ENCODE data around the gene PPP3CA. TPM values are rescaled to one million over a fixed set of nuclear protein-coding genes. Genes with fewer than 3 reads are reported as not detected.
"Not testable (repeated sequence)": the region's sequence is repeated elsewhere in the genome, so short reads cannot be mapped to it uniquely, and the experiment has no call there.

Gene PPP3CA
- total RNA-seq, 1 donor from 2014 or later = 41.2 TPM

DNA sequence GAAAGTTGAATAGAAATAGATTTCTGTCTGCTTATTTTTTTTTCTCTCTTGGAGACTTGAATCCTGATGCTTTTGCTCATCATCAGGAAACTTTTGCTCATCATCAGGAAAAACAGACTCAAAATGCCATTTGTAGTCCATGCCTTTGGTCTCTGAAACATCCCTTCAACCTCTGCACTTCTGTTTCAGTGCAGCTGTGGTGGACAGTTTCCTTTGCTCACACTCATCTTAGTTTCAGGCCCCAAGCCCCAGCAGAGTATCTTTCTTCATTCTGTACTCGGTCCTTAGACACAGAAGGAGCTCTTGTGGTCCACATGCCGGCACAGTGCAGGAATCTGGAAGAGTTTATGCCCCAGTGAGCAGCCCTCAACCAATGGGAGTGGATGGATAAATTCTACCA is 337.9 kb downstream of the PPP3CA start:
- no peak for DNase-seq (ENCODE audit: low spot score)

GRCh38 chr4:101008503-101008902 is 338.8 kb downstream of the PPP3CA start:
- DNase-seq (ENCODE audit: low spot score) = no peak

DNA sequence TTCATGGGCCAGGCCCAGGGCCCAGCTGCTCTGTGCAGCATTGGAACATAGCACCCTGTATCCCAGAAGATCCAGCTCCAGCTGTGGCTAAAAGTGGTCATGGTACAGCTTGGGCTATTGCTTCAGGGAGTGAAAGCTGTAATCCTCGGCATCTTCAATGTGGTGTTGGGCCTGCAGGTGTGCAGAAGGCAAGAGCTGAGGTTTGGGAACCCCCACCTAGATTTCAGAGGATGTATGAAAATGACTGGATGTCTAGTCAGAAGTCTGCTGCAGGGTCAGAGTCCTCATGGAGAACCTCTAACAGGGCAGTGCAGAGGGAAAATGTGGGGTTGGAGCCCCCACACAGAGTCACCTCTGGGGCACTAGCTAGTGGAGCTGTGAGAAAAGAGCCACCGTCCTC is 341.7 kb downstream of the PPP3CA start:
- no peak for DNase-seq (ENCODE audit: low spot score)

- no peak for DNase-seq (ENCODE audit: low spot score)
Measured at GRCh38 chr4:101000496-101000895, 346.8 kb downstream of the PPP3CA start.

DNA sequence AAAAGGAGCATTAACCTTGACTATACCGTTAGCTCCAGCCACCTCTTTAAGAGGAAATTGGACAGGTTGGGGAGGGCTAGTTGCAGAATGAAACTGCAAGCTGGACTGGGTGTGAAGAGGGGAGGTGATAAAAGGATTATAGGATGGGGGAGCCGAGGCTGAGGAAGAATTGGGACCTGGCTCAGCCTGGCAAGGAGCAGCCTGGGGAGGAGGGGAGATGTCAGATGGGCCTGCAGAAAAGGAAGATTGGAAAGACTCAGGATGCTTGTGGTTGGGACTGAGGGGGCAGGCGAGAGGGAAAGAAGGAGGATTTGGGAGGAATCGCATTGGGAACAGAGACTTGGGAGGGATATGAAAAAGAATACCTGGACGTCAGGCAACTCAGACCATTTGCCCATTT is 351.7 kb downstream of the PPP3CA start:
- DNase-seq (ENCODE audit: low spot score) = no peak

DNA sequence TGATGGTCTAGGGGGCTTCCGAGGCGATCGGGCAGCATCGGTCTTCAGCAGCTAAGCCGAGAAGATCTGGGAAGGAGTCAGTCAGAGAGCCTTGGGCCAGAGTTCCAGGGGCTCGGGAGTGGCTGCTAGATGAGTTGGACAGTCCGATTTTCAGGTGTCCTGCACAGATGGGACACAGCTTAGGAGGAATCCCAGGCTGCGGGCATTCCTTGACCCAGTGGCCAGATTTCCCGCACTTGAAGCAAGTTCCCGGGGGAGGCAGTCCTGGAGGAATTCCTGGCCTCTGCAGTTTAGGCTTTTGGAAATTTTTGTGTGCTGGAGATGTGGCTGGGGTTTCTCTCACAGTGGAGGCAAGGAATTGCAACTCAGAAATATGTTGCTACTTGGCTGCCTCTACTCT is 352.3 kb downstream of the PPP3CA start:
- not testable (repeated sequence) for DNase-seq (ENCODE audit: low spot score)

DNA sequence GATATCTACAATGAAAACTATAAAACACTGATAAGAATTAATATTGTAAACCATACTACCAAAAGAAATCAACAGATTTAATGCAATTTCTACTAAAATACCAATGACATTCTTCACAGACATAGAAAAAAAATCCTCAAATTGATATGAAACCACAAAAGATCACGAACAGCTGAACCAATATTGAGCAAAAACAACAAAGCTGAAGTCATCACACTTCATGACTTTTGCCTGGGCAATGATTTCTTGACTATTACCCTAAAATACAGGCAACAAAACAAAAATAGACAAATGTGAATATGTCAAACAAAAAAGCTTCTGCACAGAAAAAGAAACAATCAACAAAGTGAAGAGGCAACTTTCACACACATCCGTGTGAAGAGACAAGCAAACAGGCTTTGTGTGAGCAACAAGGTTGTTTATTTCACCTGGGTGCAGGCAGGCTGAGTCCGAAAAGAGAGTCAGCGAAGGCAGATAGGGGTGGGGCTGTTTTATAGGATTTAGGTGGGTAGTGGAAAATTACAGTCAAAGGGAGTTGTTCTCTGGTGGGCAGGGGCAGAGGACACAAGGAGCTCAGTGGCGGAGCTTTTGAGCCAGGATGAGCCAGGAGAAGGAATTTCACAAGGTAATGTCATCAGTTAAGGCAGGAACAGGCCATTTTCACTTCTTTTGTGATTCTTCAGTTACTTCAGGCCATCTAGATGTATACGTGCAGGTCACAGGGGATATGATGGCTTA is 355.8 kb downstream of the PPP3CA start:
- not testable (repeated sequence) for DNase-seq (ENCODE audit: low spot score)

GRCh38 chr4:100989401-100989800 is 357.9 kb downstream of the PPP3CA start:
- DNase-seq (ENCODE audit: low spot score) = no peak

DNA sequence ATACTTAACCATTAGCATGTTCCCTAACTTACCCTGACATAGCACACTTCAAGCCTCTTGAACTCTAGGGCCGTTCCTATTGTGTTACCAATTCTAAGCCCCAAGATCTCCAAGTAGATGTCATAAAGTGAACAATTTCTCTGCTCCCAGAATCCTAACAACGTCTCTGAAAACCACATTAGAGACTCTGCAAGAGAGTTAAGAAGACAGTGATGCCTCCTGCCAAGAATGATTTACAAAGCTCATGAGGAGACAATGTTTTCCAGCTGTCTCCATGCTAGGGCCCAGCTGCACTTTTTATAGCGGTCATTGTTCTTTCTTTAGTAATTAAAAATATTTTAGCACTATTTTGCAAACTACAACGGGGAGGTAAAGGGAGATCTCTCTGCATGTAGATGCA is 358.4 kb downstream of the PPP3CA start:
- no peak for DNase-seq (ENCODE audit: low spot score)

GRCh38 chr4:100986360-100986868 is 360.9 kb downstream of the PPP3CA start:
- DNase-seq (ENCODE audit: low spot score) = no peak

DNA sequence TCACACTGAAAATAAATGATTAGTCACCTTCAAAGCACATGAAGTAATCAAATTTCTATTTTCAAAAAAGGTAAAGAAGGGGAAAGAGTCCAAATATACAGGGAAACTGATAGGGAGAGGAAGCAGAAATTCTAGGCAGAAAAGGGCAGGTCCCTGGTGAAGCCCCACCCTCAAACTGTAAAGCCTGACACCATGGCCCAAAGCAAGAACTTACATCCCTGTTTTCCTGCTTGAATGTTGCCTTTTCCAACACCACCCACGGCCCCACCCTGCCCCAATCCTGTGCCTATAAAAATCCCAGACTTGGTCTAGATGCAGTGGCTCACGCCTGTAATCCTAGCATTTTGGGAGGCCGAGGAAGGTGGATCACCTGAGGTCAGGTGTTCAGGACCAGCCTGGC is 361.8 kb downstream of the PPP3CA start:
- no peak for DNase-seq (ENCODE audit: low spot score)

DNA sequence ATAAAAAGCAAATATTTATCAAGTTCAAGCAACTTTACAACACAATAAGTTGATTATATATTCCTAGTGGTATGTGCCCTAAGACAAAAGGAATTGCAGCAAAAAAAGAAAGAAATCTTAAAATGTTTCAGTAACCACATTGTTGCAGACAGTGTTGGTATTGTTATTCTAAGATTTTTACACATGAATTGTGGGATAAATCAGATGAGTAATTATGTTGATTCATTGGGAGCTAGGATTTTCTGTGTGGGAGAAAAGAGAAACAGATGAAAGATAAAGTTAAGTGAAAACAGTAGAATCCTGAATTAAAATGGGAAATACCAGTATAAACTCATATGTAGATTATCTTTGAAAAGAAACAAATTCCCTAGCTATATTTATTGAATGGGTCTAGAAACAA is 362.4 kb downstream of the PPP3CA start:
- DNase-seq (ENCODE audit: low spot score) = no peak

DNA sequence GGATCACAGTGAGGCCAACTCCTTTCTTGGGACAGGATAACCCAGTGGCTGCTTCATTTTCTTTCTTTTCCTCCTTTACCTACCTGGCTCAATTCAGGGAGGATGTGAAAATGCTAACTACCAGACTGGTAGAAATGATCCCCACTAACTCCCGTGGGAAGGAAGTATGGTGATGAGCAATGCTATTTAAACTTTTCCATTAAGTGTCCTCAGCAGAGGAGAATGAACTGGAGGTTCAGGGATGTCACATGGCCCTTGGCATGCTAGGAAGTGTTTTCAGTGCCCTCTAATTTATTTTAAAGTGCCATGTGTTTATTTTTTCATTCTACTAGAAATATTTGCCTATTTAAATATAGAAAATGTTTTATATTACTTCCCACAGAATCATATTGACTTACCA is 363.9 kb downstream of the PPP3CA start:
- no peak for DNase-seq (ENCODE audit: low spot score)

- no peak for DNase-seq (ENCODE audit: low spot score)
Measured at GRCh38 chr4:100982345-100982744, 365.0 kb downstream of the PPP3CA start.

- peak; percentile 43 for DNase-seq (ENCODE audit: low spot score)
Measured at GRCh38 chr4:100981447-100982204, 365.7 kb downstream of the PPP3CA start.

- no peak for DNase-seq (ENCODE audit: low spot score)
Measured at GRCh38 chr4:100979736-100980135, 367.6 kb downstream of the PPP3CA start.

DNA sequence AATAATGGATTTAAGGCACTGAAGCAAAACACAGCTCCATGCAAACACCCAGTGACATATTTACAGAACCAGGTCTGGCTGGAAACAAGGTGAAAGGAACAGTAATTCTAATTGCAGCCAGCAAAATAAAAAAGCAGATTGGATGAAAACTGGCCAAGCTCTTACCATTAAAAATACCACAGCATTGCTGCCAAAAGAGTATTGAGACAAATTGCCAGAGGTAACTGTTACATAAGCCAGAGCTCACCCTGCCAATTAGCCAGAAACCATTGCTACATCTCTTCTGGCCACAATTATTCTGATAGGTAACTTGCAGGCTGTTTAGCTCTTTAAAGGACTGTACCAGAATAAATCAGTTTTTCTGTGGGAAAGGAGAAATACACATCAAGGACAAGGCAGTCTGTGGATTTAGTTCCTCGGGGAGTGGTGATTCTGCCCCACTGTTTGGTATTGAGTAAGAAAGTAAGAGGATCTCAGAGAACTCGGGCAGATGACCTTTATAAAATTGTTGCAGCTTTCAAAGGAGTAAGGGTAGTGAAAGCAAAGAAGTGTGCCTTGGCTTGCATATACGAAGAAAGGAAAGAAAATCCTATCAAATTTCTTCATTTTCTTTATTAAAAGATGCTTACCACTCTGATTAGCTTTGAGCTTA is 369.5 kb downstream of the PPP3CA start:
- DNase-seq (ENCODE audit: low spot score) = no peak

DNA sequence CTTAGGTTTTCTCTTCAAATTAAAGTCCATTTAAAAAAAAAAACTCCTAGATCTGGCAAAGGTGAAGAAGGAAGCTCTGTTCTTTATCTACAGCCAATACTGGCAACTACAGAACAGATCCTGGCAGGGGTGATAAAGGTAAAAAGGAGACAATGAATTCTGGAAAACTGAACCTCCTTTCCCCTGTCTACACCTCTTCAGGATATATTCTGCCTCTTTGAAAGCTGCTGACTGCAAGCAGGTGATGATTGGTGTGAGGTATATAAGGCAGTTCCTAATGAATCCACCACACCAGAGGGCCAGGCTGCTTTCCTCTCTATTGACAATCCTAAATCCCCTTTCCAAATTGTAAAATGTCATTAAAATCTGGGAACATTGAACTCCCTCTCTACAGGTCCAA is 370.1 kb downstream of the PPP3CA start:
- DNase-seq (ENCODE audit: low spot score) = no peak

Data from umbilical cord (tissue), 2 donors.